SU-DHL-6 (cell line): ENCODE data around the gene RASGRP1.

Source experiments
- H2AFZ ChIP-seq: fragments of 200-600 bp; sonication (generic); 2 replicates; pipeline ENCODE4 v1.6.1; 2014; ENCODE audit warnings: low read depth, mild to moderate bottlenecking, moderate library complexity, mixed read lengths, antibody characterized with exemption, low read length; ENCODE audit not compliant: severe bottlenecking
- H3F3A ChIP-seq: fragments of 200-600 bp; shearing (Covaris generic); 2 replicates; pipeline ENCODE4 v1.6.0; 2016; ENCODE audit warnings: antibody characterized with exemption, mild to moderate bottlenecking; ENCODE audit not compliant: insufficient read depth
- H3K27ac ChIP-seq: fragments of 200-600 bp; sonication (generic); 2 replicates; pipeline ENCODE4 v1.5.1; 2016; ENCODE audit warnings: low read depth, mild to moderate bottlenecking, low read length, moderate library complexity, mixed read lengths
- H3K27me3 ChIP-seq: fragments of 200-600 bp; sonication (generic), shearing (Covaris generic); 2 replicates; pipeline ENCODE4 v1.6.0; 2014; ENCODE audit warnings: mild to moderate bottlenecking, low read length
- H3K36me3 ChIP-seq: fragments of 200-600 bp; sonication (generic); 2 replicates; pipeline ENCODE4 v1.6.1; 2014; ENCODE audit warnings: mild to moderate bottlenecking, low read length, mixed read lengths
- H3K4me2 ChIP-seq: fragments of 300-600, 200-600 bp; shearing (Covaris generic), sonication (generic); 2 replicates; pipeline ENCODE4 v1.6.0; 2014; ENCODE audit warnings: low read length, low read depth, mild to moderate bottlenecking; ENCODE audit not compliant: poor library complexity, severe bottlenecking
- H3K4me3 ChIP-seq: fragments of 200-600 bp; sonication (generic); 2 replicates; pipeline ENCODE4 v1.5.1; 2014; ENCODE audit warnings: antibody characterized with exemption, low read length, mild to moderate bottlenecking, mixed read lengths; ENCODE audit not compliant: insufficient read depth, poor library complexity, severe bottlenecking
- H3K79me2 ChIP-seq: fragments of 200-600 bp; sonication (generic); 2 replicates; pipeline ENCODE4 v1.6.1; 2014; ENCODE audit warnings: mild to moderate bottlenecking, low read length, moderate library complexity; ENCODE audit not compliant: insufficient read depth
- H3K9ac ChIP-seq: fragments of 200-600 bp; sonication (generic); 2 replicates; pipeline ENCODE4 v1.7.0; 2014; ENCODE audit warnings: mild to moderate bottlenecking, low read length
- H3K9me2 ChIP-seq: fragments of 200-600 bp; sonication (generic); replicated peaks from 2 replicates; pipeline ENCODE4 v1.6.1; 2014; ENCODE audit warnings: low read length; ENCODE audit not compliant: insufficient read depth
- H3K9me3 ChIP-seq: fragments of 200-600 bp; sonication (generic); 2 replicates; pipeline ENCODE4 v1.6.1; 2014; ENCODE audit warnings: low read length, mixed read lengths; ENCODE audit not compliant: insufficient read depth
- H4K20me1 ChIP-seq: fragments of 200-600 bp; sonication (generic); 2 replicates; pipeline ENCODE4 v1.6.1; 2014; ENCODE audit warnings: low read depth, mild to moderate bottlenecking, antibody characterized with exemption, low read length, moderate library complexity, mixed read lengths
- EZH2phosphoT487 ChIP-seq: fragments of 200-600 bp; sonication (generic), shearing (Covaris generic); conservative IDR thresholded peaks from 2 replicates; pipeline ENCODE4 v1.6.1; 2018; ENCODE audit warnings: mild to moderate bottlenecking, antibody characterized with exemption, low read length, moderate library complexity, mixed read lengths
- TF ChIP-seq, protein P1 (sequence below): fragments of 200-600 bp; sonication (generic); IDR thresholded peaks from one replicate; pipeline ENCODE4 v1.5.1; 2017; ENCODE audit warnings: antibody characterized with exemption, mild to moderate bottlenecking, low read length, moderate library complexity; ENCODE audit not compliant: insufficient read depth, poor library complexity, severe bottlenecking

RASGRP1 gene

DNA sequence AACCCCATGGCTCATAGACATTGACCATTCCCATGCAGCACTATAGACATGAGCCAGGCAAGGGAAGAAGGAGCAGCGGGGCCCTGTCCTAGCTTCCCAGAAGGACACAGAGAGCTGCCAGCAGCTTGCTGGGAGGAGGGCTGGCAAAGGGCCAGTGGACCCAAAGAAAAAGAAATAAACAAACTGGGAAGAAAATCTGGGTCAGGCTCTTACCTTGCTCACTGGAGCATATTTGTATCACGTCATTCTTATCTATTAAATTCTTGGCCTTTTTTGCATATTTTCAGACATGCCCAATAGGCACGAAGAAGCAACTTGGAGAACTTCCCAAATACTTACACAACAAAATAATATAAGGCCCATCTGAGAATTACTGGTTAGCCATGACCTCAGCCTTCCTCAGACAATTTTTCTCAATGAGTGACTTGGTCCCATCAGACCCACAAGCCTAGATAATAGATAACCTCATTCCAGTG, 28.4 kb downstream of the RASGRP1 start:
- TF ChIP-seq, protein P1, sequence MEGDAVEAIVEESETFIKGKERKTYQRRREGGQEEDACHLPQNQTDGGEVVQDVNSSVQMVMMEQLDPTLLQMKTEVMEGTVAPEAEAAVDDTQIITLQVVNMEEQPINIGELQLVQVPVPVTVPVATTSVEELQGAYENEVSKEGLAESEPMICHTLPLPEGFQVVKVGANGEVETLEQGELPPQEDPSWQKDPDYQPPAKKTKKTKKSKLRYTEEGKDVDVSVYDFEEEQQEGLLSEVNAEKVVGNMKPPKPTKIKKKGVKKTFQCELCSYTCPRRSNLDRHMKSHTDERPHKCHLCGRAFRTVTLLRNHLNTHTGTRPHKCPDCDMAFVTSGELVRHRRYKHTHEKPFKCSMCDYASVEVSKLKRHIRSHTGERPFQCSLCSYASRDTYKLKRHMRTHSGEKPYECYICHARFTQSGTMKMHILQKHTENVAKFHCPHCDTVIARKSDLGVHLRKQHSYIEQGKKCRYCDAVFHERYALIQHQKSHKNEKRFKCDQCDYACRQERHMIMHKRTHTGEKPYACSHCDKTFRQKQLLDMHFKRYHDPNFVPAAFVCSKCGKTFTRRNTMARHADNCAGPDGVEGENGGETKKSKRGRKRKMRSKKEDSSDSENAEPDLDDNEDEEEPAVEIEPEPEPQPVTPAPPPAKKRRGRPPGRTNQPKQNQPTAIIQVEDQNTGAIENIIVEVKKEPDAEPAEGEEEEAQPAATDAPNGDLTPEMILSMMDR, result no peak
- no peak for TF ChIP-seq EZH2phosphoT487
- Histone ChIP-seq H3F3A (no peaks in the 10 kb centered on the region), H3K9me3 (no peaks in the 10 kb centered on the region), H3K4me2 (no peak overlapping the region), H3K27ac (no peak overlapping the region), H4K20me1 (no peaks in the 10 kb centered on the region), H3K9me2 (no peaks in the 10 kb centered on the region), H3K27me3 (no peaks in the 10 kb centered on the region), H2AFZ (no peak overlapping the region), H3K4me3 (no peak overlapping the region), H3K79me2 (no peaks in the 10 kb centered on the region), H3K36me3 (no peaks in the 10 kb centered on the region), H3K9ac (no peak overlapping the region)

GRCh38 chr15:38535491-38536200, 29.0 kb downstream of the RASGRP1 start:
- Histone ChIP-seq H3F3A (no peaks in the 10 kb centered on the region), H3K36me3 (no peaks in the 10 kb centered on the region), H2AFZ (no peak overlapping the region), H3K9ac (no peak overlapping the region), H3K27me3 (no peaks in the 10 kb centered on the region), H3K9me3 (no peaks in the 10 kb centered on the region), H3K79me2 (no peaks in the 10 kb centered on the region), H3K9me2 (no peaks in the 10 kb centered on the region), H3K4me2 (no peak overlapping the region), H4K20me1 (no peaks in the 10 kb centered on the region), H3K4me3 (no peak overlapping the region), H3K27ac (no peak overlapping the region)
- no peak for TF ChIP-seq EZH2phosphoT487
- TF ChIP-seq, protein P1, result no peak

GRCh38 chr15:38534691-38535090, 29.9 kb downstream of the RASGRP1 start:
- no peaks in the 10 kb centered on the region for H3K27me3 ChIP-seq
- no peak overlapping the region for H3K4me3 ChIP-seq
- H4K20me1 ChIP-seq, result no peaks in the 10 kb centered on the region
- H3K4me2 ChIP-seq, result no peak overlapping the region
- no peaks in the 10 kb centered on the region for H3F3A ChIP-seq
- no peak overlapping the region for H2AFZ ChIP-seq
- TF ChIP-seq, protein P1, result no peak
- TF ChIP-seq EZH2phosphoT487, result no peak
- no peaks in the 10 kb centered on the region for H3K9me3 ChIP-seq
- H3K79me2 ChIP-seq, result no peaks in the 10 kb centered on the region
- H3K9ac ChIP-seq, result no peak overlapping the region
- H3K9me2 ChIP-seq, result no peaks in the 10 kb centered on the region
- H3K36me3 ChIP-seq, result no peaks in the 10 kb centered on the region
- no peak overlapping the region for H3K27ac ChIP-seq
